ENCODE results near the gene TDRD3. TPM values are rescaled to one million over a fixed set of nuclear protein-coding genes. Genes with fewer than 3 reads are reported as not detected.

The TDRD3 gene
- total and polyA plus RNA-seq, 2 experiments from 2014 or later, result 13.1 to 13.3 TPM

DNA sequence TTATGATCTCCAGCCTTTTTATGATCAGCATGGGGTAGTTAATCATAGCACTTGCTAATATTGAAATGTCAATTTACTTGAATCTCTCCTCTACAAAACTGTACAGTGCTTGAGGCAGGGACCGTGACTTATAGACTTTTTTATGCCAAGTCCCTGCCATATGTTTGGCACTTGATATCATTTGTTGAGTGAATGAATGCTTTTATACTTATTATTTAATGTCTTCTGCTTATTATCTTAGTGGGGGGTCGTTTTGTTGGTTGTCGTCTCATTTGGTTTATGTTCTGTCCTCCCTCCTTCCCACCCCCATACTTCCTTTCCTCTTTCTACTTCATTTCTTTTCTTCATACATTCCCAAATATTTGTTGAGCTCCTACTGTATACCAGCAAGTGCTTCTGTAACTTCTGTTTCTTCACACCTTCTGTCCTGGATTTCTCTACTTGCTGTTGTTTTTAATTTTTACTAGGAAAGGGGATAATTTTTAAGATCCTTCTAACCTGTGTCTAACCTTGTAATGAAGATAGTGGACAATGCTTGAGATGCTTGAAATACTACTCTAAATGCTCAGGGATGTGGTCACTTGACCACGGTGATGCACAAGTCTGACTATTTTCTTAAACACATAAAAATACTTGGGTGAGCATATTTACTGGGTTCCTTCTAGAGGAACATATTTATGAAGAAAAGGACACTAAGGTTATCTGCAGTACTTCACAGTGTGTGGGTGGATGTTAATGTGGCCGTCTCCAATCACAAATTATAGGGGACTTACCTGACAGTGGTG lies 223.8 kb downstream of the TDRD3 start:
- Histone ChIP-seq H3F3A (replicated peaks; ENCODE audit: low read depth) (no peaks in the 10 kb centered on the region), H3K4me3 (no peak overlapping the region), H4K20me1 (replicated peaks; ENCODE audit: insufficient read depth) (no peaks in the 10 kb centered on the region), H3K4me2 (no peak overlapping the region), H3K27me3 (ENCODE audit: insufficient read depth) (no peaks in the 10 kb centered on the region), H3K4me1 (ENCODE audit: insufficient read depth) (peaks cover 14% of the 10 kb centered on the region), H3K36me3 (ENCODE audit: insufficient read depth) (no peaks in the 10 kb centered on the region), H3K27ac (ENCODE audit: low read depth) (no peak overlapping the region), H3K9me2 (ENCODE audit: insufficient read depth) (no peaks in the 10 kb centered on the region; the same call in 1 of the 2 replicates), H3K79me2 (replicated peaks; ENCODE audit: insufficient read depth) (no peaks in the 10 kb centered on the region), H2AFZ (no peak overlapping the region)
- Mint-ChIP-seq H3K27ac (no peak overlapping the region), H3K4me3 (no peak overlapping the region), H3K27me3 (ENCODE audit: insufficient read depth, low read depth, poor library complexity) (peaks cover 2% of the 10 kb centered on the region), H3K9me3 (no peaks in the 10 kb centered on the region), H3K4me1 (peaks cover 13% of the 10 kb centered on the region), H3K36me3 (ENCODE audit: low read depth) (no peaks in the 10 kb centered on the region)
- TF ChIP-seq, protein P1, sequence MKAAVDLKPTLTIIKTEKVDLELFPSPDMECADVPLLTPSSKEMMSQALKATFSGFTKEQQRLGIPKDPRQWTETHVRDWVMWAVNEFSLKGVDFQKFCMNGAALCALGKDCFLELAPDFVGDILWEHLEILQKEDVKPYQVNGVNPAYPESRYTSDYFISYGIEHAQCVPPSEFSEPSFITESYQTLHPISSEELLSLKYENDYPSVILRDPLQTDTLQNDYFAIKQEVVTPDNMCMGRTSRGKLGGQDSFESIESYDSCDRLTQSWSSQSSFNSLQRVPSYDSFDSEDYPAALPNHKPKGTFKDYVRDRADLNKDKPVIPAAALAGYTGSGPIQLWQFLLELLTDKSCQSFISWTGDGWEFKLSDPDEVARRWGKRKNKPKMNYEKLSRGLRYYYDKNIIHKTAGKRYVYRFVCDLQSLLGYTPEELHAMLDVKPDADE (IDR thresholded peaks at IDR 0.05), result no peak
- TF ChIP-seq CREB1 (CRISPR knock-in tag; IDR thresholded peaks at IDR 0.05; ENCODE audit: low read depth) (no peak), EZH2 (IDR thresholded peaks at IDR 0.05; ENCODE audit: low read depth, unreplicated experiment) (no peak), NANOG (IDR thresholded peaks at IDR 0.05; ENCODE audit: borderline replicate concordance) (no peak), JUNB (IDR thresholded peaks at IDR 0.05; ENCODE audit: unreplicated experiment) (no peak), ZNF114 (CRISPR knock-in tag; IDR thresholded peaks at IDR 0.05) (no peak), EZH2phosphoT487 (IDR thresholded peaks at IDR 0.05; ENCODE audit: unreplicated experiment) (no peak), POLR2AphosphoS5 (IDR thresholded peaks at IDR 0.05; ENCODE audit: low read depth) (no peak), STAT1 (IDR thresholded peaks at IDR 0.05; ENCODE audit: unreplicated experiment) (no peak), ZNF331 (CRISPR knock-in tag; IDR thresholded peaks at IDR 0.05; ENCODE audit: low read depth) (no peak)
- TF ChIP-seq, protein P2, sequence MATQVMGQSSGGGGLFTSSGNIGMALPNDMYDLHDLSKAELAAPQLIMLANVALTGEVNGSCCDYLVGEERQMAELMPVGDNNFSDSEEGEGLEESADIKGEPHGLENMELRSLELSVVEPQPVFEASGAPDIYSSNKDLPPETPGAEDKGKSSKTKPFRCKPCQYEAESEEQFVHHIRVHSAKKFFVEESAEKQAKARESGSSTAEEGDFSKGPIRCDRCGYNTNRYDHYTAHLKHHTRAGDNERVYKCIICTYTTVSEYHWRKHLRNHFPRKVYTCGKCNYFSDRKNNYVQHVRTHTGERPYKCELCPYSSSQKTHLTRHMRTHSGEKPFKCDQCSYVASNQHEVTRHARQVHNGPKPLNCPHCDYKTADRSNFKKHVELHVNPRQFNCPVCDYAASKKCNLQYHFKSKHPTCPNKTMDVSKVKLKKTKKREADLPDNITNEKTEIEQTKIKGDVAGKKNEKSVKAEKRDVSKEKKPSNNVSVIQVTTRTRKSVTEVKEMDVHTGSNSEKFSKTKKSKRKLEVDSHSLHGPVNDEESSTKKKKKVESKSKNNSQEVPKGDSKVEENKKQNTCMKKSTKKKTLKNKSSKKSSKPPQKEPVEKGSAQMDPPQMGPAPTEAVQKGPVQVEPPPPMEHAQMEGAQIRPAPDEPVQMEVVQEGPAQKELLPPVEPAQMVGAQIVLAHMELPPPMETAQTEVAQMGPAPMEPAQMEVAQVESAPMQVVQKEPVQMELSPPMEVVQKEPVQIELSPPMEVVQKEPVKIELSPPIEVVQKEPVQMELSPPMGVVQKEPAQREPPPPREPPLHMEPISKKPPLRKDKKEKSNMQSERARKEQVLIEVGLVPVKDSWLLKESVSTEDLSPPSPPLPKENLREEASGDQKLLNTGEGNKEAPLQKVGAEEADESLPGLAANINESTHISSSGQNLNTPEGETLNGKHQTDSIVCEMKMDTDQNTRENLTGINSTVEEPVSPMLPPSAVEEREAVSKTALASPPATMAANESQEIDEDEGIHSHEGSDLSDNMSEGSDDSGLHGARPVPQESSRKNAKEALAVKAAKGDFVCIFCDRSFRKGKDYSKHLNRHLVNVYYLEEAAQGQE (IDR thresholded peaks at IDR 0.05; ENCODE audit: unreplicated experiment), result no peak
- TF ChIP-seq, protein P3, sequence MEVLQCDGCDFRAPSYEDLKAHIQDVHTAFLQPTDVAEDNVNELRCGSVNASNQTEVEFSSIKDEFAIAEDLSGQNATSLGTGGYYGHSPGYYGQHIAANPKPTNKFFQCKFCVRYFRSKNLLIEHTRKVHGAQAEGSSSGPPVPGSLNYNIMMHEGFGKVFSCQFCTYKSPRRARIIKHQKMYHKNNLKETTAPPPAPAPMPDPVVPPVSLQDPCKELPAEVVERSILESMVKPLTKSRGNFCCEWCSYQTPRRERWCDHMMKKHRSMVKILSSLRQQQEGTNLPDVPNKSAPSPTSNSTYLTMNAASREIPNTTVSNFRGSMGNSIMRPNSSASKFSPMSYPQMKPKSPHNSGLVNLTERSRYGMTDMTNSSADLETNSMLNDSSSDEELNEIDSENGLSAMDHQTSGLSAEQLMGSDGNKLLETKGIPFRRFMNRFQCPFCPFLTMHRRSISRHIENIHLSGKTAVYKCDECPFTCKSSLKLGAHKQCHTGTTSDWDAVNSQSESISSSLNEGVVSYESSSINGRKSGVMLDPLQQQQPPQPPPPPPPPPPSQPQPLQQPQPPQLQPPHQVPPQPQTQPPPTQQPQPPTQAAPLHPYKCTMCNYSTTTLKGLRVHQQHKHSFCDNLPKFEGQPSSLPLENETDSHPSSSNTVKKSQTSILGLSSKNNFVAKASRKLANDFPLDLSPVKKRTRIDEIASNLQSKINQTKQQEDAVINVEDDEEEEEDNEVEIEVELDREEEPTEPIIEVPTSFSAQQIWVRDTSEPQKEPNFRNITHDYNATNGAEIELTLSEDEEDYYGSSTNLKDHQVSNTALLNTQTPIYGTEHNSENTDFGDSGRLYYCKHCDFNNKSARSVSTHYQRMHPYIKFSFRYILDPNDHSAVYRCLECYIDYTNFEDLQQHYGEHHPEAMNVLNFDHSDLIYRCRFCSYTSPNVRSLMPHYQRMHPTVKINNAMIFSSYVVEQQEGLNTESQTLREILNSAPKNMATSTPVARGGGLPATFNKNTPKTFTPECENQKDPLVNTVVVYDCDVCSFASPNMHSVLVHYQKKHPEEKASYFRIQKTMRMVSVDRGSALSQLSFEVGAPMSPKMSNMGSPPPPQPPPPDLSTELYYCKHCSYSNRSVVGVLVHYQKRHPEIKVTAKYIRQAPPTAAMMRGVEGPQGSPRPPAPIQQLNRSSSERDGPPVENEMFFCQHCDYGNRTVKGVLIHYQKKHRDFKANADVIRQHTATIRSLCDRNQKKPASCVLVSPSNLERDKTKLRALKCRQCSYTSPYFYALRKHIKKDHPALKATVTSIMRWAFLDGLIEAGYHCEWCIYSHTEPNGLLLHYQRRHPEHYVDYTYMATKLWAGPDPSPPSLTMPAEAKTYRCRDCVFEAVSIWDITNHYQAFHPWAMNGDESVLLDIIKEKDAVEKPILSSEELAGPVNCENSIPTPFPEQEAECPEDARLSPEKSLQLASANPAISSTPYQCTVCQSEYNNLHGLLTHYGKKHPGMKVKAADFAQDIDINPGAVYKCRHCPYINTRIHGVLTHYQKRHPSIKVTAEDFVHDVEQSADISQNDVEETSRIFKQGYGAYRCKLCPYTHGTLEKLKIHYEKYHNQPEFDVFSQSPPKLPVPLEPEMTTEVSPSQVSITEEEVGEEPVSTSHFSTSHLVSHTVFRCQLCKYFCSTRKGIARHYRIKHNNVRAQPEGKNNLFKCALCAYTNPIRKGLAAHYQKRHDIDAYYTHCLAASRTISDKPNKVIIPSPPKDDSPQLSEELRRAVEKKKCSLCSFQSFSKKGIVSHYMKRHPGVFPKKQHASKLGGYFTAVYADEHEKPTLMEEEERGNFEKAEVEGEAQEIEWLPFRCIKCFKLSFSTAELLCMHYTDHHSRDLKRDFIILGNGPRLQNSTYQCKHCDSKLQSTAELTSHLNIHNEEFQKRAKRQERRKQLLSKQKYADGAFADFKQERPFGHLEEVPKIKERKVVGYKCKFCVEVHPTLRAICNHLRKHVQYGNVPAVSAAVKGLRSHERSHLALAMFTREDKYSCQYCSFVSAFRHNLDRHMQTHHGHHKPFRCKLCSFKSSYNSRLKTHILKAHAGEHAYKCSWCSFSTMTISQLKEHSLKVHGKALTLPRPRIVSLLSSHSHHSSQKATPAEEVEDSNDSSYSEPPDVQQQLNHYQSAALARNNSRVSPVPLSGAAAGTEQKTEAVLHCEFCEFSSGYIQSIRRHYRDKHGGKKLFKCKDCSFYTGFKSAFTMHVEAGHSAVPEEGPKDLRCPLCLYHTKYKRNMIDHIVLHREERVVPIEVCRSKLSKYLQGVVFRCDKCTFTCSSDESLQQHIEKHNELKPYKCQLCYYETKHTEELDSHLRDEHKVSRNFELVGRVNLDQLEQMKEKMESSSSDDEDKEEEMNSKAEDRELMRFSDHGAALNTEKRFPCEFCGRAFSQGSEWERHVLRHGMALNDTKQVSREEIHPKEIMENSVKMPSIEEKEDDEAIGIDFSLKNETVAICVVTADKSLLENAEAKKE (CRISPR knock-in tag; IDR thresholded peaks at IDR 0.05), result no peak
- TF ChIP-seq, protein P4, sequence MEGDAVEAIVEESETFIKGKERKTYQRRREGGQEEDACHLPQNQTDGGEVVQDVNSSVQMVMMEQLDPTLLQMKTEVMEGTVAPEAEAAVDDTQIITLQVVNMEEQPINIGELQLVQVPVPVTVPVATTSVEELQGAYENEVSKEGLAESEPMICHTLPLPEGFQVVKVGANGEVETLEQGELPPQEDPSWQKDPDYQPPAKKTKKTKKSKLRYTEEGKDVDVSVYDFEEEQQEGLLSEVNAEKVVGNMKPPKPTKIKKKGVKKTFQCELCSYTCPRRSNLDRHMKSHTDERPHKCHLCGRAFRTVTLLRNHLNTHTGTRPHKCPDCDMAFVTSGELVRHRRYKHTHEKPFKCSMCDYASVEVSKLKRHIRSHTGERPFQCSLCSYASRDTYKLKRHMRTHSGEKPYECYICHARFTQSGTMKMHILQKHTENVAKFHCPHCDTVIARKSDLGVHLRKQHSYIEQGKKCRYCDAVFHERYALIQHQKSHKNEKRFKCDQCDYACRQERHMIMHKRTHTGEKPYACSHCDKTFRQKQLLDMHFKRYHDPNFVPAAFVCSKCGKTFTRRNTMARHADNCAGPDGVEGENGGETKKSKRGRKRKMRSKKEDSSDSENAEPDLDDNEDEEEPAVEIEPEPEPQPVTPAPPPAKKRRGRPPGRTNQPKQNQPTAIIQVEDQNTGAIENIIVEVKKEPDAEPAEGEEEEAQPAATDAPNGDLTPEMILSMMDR (conservative IDR thresholded peaks at IDR 0.05; ENCODE audit: low read depth in 2 of 2), result no peak
- no peak for ATAC-seq
- DNase-seq (ENCODE audit: low spot score), result no peak

Measured in GM23338 (cell line).